ENCODE results near the gene NR2F1-AS1.

DNA sequence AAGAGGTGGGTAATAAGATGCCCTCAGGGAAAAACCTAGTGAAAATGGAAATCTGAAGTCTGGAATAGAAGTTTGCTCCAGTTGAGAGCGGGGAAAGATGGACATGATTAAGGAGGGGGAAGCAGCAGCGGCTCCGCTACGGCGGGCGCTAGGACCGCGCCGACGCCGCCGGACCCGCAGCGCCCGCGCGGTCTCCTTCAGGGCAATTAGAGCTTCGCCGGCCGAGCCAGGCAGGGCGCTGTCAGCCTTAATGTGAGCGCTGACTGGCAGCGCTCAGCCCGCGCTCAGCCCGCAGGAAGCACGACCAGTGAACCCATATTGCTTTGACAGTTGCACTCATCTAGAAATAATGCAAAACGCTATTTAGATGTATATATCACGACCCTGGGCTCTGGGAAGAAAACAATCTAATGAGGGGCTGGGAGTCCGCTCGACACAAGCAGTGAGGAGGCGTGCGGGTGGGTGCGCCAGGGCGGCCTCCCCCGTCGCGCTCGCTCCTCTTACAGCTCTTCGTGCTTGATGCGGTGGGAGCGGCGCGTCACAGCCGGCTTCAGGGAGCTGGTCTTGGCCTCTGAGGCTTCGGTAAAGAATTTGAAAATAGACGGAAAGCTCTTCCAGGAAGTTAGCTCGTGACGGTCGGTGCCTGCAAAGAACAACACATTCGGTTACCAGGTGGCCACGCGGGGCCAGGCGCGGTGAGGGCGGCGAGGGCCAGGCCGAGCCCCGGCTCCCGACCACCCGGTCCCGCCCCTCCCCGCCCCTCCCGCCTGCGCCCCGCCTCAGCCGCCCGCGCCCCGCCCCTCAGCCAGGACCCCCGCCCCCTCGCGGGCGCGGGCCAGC is 39.7 kb upstream of the NR2F1-AS1 start:
- no peak for TF ChIP-seq TAF1 (IDR thresholded peaks at IDR 0.05; ENCODE audit: borderline replicate concordance, insufficient read depth, low read length)
- TF ChIP-seq POLR2AphosphoS5 (IDR thresholded peaks at IDR 0.05; ENCODE audit: low read depth, low read length) = no peak
- TF ChIP-seq SIN3A (IDR thresholded peaks at IDR 0.05; ENCODE audit: borderline replicate concordance, insufficient read depth, low read length) = no peak; the same call in 1 of the 2 replicates
